ENCODE measurements around the gene ASB3. TPM values are rescaled to one million over a fixed set of nuclear protein-coding genes. Genes with fewer than 3 reads are reported as not detected.

ASB3 gene
- total RNA-seq, 4 donors from 2014 or later, result 15.6 to 25.8 (median 21.1) TPM

DNA sequence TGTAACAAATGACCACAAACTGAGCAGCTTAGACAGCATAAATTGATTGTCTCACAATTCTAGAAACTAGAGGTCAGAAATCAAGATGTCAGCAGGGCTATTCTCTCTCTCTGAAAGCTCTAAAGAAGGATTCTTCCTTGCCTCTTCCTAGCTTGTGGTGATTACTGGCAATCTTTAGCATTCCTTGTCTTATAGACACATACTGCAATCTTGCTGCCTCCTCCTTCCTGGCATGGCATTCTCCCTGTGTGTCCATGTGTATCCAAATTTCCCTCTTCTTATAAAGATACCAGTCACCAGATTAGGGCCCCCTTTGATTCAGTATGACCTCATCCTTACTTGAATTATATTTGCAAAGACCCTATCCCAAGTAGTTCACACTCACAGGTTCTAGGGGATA lies 2.3 kb downstream of the ASB3 start:
- TF ChIP-seq, protein P1, sequence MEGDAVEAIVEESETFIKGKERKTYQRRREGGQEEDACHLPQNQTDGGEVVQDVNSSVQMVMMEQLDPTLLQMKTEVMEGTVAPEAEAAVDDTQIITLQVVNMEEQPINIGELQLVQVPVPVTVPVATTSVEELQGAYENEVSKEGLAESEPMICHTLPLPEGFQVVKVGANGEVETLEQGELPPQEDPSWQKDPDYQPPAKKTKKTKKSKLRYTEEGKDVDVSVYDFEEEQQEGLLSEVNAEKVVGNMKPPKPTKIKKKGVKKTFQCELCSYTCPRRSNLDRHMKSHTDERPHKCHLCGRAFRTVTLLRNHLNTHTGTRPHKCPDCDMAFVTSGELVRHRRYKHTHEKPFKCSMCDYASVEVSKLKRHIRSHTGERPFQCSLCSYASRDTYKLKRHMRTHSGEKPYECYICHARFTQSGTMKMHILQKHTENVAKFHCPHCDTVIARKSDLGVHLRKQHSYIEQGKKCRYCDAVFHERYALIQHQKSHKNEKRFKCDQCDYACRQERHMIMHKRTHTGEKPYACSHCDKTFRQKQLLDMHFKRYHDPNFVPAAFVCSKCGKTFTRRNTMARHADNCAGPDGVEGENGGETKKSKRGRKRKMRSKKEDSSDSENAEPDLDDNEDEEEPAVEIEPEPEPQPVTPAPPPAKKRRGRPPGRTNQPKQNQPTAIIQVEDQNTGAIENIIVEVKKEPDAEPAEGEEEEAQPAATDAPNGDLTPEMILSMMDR (IDR thresholded peaks at IDR 0.05; ENCODE audit: low read depth), result no peak

DNA sequence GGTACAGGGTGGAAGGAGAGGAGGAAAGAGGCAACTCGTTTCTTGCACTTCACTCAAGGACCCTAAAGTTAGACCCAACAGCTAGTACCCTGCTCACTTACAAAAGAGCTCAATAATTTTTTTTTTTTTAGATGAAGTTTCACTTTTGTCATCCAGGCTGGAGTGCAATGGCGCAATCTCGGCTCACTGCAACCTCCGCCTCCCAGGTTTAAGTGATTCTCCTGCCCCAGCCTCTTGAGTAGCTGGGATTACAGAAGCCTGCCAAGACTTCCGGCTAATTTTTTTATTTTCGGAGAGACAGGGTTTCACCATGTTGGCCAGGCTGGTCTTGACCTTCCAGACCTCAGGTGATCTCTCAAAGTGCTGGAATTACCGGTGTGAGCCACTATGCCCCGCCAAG lies 4.1 kb downstream of the ASB3 start:
- TF ChIP-seq, protein P1 (IDR thresholded peaks at IDR 0.05; ENCODE audit: low read depth), result no peak

- TF ChIP-seq, protein P1 (IDR thresholded peaks at IDR 0.05; ENCODE audit: low read depth), result no peak
Measured at GRCh38 chr2:53780056-53780455, 6.7 kb downstream of the ASB3 start.

DNA sequence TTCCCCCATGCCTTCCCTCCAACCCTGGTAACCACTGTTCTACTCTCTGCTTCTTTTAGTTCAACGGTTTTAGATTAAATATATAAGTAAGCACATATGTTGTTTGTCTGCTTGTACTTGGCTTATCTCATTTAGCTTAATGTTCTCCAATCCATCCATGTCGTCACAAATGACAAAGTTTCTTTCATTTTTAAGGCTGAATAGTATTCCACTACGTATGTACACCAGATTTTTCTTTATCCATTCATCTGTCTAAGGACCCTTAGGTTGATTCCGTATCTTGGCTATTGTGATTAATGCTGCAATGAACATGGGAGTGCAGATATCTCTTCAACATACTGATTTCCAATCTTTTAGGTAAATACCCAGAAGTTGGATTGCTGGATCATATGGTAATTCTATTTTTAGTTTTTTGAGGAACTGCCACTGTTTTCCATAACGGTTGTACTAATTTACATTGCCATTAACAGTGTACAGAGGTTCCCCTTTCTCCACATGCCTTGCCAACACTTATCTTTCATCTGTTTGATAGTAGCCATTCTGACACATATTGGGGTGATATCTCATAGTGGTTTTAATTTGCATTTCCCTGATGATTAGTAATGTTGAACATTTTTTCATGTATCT lies 8.1 kb downstream of the ASB3 start:
- TF ChIP-seq, protein P1 (IDR thresholded peaks at IDR 0.05; ENCODE audit: low read depth), result no peak

- TF ChIP-seq, protein P1 (IDR thresholded peaks at IDR 0.05; ENCODE audit: low read depth), result no peak
Measured at GRCh38 chr2:53777134-53777533, 9.6 kb downstream of the ASB3 start.

DNA sequence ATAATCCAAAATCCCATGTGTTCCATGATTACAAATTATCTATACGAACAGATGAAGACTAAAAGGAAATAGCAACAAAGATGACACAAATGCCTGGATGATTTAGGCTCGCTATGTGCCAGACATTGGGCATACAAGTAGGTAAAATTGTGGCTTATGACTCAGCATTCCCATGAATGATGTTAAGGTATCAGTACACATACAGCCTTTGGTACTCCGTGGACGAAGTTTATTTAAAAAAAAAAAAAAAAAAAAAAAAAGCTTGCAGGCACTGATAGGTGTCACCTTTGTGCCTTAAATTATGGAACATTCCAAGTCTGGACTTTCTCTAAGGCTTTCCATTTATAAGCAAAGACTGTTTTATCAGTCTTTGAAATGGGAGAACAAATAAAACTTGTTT lies 16.5 kb downstream of the ASB3 start:
- TF ChIP-seq, protein P1 (IDR thresholded peaks at IDR 0.05; ENCODE audit: low read depth), result no peak

DNA sequence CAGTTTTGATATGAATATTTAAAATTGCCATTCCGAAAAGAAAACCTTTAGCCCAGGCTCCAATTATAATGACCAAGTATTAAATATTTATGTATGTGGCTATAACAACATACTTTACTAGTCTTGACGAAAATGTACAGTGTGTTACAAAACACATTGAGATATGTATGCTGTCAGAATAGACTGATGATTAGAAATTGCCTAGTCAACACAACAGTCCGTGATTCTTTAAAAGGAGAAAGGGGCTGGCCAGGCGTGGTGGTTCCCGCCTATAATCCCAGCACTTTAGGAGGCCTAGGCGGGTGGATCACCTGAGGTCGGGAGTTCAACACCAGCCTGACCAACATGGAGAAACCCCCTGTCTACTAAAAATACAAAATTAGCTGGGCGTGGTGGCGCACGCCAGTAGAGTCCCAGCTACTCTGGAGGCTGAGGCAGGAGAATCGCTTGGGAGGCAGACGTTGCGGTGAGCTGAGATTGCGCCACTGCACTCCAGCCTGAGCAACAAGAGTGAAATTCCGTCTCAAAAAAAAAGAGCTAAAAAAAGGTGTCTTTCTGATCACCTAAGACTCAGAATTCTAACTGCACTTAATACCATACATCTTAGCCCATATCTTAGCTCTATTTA lies 17.3 kb downstream of the ASB3 start:
- TF ChIP-seq, protein P1 (IDR thresholded peaks at IDR 0.05; ENCODE audit: low read depth), result no peak

Measured in subcutaneous adipose tissue (tissue), 4 donors.